Measurements from ENCODE around the gene TYRO3.
A peak's percentile ranks its signal among the peaks of the same experiment; 100 is the strongest.
"Not testable (repeated sequence)": the region's sequence is repeated elsewhere in the genome, so short reads cannot be mapped to it uniquely, and the experiment has no call there.

Gene TYRO3

DNA sequence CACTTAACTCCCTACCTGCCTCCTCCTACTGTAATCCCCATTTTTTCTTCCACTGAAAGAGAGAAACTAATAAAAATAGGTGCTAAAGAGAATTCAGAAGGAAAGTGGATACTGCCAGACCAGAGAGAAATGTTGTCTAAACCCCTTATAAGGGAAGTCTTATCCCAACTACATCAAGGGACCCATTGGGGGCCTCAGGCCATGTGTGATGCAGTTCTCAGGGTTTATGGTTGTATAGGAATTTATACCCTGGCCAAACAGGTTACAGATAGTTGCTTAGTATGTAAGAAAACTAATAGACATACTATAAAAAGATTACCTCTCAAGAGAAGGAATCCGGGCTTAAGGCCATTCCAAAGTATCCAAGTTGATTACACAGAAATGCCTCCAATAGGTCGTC is 30.6 kb downstream of the TYRO3 start:
- in situ Hi-C loops (cut with HindIII; ENCODE audit: low pct_ligation_motif_present, low pct_unique_long_range_greater_than_20kb, low sequenced_read_pairs); DNase-seq: not testable (repeated sequence)

GRCh38 chr15:41591217-41591616 is 32.2 kb downstream of the TYRO3 start:
- DNase-seq; in situ Hi-C loops (cut with HindIII; ENCODE audit: low pct_ligation_motif_present, low pct_unique_long_range_greater_than_20kb, low sequenced_read_pairs): not testable (repeated sequence)

- in situ Hi-C loops (cut with HindIII; ENCODE audit: low pct_ligation_motif_present, low pct_unique_long_range_greater_than_20kb, low sequenced_read_pairs); DNase-seq: not testable (repeated sequence)
Observed at GRCh38 chr15:41592718-41593117, 33.7 kb downstream of the TYRO3 start.

GRCh38 chr15:41594801-41595746 is 36.1 kb downstream of the TYRO3 start:
- in situ Hi-C loops (cut with HindIII; ENCODE audit: low pct_ligation_motif_present, low pct_unique_long_range_greater_than_20kb, low sequenced_read_pairs) = no loop called here
- no peak for DNase-seq

DNA sequence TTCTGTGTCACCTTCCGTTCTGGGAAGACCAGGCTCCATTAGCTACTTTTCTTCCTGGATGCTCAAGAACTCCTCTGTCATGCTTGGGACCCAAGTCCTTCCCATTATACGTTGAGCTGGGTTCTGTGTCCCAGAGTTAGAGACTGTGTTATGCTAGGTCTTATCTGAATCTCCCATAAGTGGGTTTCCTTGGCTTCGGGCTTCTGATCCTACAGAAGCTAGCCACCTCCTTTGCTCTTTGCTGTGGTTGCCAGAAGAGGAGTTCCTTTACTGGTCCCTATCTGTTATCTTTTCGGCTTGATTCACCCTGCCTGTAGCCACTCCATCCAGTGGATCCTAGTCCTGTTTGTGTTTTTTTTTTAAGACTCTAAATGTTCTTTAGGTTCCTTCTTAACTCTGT is 38.0 kb downstream of the TYRO3 start:
- DNase-seq = no peak
- in situ Hi-C loops (cut with HindIII; ENCODE audit: low pct_ligation_motif_present, low pct_unique_long_range_greater_than_20kb, low sequenced_read_pairs) = no loop called here

DNA sequence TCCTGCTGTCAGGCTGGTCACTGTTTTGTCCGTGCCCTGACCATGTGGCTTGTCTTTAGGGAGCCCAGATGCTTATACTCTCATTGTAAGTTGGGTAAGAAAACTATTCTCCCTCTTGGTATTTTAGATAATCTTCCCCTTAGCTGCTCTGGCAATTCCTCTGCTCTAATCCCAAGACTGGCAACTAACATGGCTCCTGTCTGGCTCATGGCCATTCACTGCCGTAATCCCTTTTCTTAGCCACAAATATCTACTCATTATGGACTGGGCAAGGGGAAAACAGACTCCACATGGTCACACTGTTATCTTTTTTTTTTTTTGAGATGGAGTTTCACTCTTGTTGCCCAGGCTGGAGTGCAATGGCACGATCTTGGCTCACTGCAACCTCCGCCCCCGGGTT is 38.8 kb downstream of the TYRO3 start:
- in situ Hi-C loops (cut with HindIII; ENCODE audit: low pct_ligation_motif_present, low pct_unique_long_range_greater_than_20kb, low sequenced_read_pairs) = no loop called here

GRCh38 chr15:41599061-41599460 is 40.0 kb downstream of the TYRO3 start:
- DNase-seq = no peak
- in situ Hi-C loops (cut with HindIII; ENCODE audit: low pct_ligation_motif_present, low pct_unique_long_range_greater_than_20kb, low sequenced_read_pairs) = no loop called here

More for the DNA sequence above, 38.8 kb downstream of the TYRO3 start:
- DNase-seq = no peak

DNA sequence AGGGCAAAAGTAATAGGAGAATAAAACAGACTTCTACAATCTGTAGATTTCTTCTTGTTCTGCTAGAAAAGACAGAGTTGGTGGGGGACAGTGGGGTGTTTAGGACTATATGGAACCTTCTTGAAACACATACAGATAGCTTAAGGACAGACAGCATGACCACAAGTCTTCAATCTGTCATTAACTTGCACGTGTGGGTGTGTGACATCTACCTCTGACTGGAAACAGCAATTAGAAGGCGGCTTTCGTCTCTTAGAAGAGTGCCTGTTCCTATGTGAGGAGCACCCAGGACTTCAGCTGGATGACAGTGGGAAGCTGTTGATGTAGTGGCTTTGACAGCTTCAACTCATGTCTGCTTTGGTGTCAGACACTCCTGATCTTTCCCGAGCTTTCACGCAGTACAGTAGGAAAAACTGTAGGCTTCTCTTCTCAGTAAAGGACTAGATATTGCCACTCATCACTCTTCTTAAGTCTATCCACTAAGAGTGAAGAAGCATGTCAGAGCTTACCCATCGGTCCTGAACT is 44.5 kb downstream of the TYRO3 start:
- in situ Hi-C loops (cut with HindIII; ENCODE audit: low pct_ligation_motif_present, low pct_unique_long_range_greater_than_20kb, low sequenced_read_pairs) = no loop called here
- DNase-seq = no peak

DNA sequence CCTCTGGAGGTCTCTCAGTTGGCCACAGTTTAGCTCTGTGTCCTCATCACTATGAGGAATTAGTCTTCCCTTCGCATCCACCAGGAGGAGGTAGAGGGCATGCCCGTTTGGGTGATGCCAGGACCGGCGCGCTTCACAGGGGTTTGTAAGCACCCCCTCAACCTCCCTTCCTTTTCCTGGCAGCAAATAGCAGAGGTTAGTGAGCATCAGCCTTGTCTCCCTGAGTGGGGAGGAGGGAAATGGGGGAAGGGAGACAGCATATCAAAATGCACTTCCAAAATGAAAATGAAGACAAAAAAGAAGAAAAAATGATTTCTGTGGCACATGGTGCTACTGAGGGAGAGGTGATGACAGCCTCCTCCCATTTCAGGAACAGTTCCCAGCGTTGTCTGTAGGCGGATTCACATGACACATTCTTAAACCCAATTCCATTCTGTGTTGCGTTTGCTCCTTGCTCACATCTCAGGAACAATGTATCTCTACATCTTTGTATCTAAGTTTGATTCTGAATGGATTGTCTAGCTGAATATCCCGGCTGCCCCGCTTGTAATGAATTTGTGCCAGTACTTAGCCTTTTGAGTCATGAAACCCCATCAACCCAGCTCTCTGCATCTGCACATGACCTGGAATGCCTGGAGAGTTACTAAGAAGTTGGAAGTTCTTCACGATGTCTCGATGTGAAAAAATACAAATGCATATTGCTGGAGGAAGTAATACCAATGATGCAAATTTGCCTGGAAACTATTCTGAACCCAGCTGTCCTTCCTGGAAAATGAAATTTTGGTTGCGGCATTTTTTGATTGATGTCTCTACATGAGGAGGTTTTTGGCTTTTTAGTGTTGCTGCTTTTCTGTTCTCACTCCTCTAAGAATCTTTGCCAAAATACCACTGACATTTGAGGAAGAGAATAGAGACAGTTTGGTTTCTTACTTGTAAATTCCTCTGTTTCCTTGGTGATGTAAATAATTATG is 45.2 kb downstream of the TYRO3 start:
- DNase-seq = peak; percentile 77
- in situ Hi-C loops (cut with HindIII; ENCODE audit: low pct_ligation_motif_present, low pct_unique_long_range_greater_than_20kb, low sequenced_read_pairs) = no loop called here

DNA sequence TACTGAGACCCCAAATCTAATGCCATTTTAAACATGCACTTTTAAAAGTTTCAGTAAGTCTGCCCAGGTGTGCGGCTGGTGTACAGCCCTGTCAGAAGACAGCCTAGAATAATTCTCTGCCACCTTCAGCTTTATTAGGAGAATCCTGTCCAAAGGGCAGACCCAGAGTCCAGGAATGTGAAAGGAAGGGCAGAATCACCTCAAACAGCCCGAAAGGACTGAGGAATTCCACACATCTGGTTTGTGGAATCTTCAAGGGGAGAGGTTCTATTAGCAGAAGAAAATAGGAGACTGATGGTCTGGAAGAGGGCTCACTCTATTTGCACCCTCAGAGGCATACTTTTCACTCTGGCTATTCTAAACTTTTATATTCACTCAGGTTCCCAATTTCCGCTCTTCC is 46.6 kb downstream of the TYRO3 start:
- DNase-seq = no peak
- in situ Hi-C loops (cut with HindIII; ENCODE audit: low pct_ligation_motif_present, low pct_unique_long_range_greater_than_20kb, low sequenced_read_pairs) = no loop called here

DNA sequence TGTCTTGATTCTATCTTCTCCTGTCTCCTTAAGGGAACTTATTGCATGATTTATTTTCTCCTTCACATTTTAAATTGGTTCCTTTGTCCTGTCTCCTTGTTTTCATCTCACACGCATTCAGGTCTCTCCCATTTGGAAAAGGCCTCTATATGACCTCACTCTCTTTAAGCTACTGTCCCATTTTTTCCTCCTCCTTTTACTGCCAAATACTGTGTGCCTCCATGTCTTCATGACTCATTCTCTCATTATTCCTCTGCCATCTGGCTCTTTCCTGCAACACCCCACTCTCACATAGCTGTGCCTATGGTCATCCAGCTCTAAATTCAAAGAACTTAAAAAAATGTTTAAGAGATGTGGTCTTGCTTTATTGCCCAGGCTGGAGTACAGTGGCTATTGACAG is 48.0 kb downstream of the TYRO3 start:
- peak; percentile 60 for DNase-seq
- in situ Hi-C loops (cut with HindIII; ENCODE audit: low pct_ligation_motif_present, low pct_unique_long_range_greater_than_20kb, low sequenced_read_pairs) = no loop called here

- in situ Hi-C loops (cut with HindIII; ENCODE audit: low pct_ligation_motif_present, low pct_unique_long_range_greater_than_20kb, low sequenced_read_pairs) = no loop called here
Observed at GRCh38 chr15:41609123-41609522, 50.1 kb downstream of the TYRO3 start.

DNA sequence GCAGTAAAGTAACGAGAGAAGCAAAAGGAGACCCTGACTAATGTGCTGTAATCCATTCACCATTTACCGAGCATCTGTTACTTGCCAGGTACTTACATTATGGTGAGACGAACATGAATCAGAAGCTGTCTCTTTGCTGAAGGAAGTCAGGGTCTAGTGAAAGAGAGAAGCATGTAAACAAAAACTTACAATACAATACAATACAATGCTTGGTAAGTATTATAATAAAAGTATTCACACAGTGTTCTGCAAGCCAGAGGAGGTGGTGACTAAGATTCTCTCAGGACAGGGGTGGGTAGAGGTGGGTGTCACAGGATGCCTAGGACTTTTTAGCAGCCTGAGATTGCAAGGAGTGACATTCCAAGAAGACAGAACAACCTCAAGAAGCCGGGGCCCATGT is 51.0 kb downstream of the TYRO3 start:
- in situ Hi-C loops (cut with HindIII; ENCODE audit: low pct_ligation_motif_present, low pct_unique_long_range_greater_than_20kb, low sequenced_read_pairs) = no loop called here

More at GRCh38 chr15:41609123-41609522, 50.1 kb downstream of the TYRO3 start:
- DNase-seq = no peak

DNA sequence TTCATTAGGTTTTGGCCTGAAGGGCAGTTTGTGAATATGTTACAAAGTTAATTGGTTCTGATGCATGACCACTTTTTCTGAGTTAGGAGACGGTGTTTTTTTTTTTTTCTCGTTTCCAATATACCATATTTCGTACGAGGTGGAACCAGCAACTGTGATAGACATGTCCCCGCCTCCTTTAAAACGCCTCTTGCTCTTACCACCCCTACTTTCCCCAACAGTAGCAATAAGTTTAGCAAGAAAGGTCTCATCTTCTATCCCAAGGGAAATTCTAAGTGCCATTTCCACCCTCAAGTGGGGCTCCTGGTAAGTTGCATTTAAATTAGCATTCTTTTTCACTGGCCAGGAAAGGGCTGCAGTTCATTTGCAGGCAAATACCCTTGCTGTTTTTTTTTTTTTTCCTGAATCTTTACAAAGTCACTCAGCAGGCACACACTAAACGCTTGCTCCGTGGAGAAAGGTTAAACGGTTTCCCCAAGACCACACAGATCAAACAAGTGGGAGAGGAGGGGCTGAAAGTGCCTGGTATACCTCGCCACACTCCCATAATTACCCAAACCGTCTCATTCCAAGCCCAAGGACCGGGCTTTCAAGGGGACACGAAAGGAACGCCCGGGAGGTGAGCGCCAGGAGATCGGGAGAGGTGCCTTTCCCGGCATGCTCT is 61.7 kb downstream of the TYRO3 start:
- in situ Hi-C loops (cut with HindIII; ENCODE audit: low pct_ligation_motif_present, low pct_unique_long_range_greater_than_20kb, low sequenced_read_pairs) = no loop called here
- no peak for DNase-seq

More for the DNA sequence above, 51.0 kb downstream of the TYRO3 start:
- no peak for DNase-seq

GRCh38 chr15:41621200-41622193 is 62.5 kb downstream of the TYRO3 start:
- DNase-seq = peak; percentile 82

DNA sequence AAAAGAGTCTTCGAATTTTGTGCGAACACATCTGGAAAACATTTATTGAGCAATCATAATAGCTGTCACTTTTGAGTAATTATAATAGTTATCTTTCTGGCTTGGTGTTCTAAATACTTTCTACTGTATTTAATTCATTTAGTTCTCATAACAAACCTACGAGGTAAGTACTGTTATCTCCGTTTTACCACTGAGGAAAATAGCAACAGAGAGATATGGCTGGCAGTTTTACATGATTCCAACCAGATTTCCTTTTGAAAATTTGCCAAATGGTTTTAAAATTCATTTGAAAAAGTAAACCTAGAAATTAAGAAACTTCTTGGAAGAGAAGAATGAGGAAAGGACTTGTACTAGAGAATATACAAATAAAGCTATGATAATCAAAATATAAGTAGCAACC is 63.9 kb downstream of the TYRO3 start:
- in situ Hi-C loops (cut with HindIII; ENCODE audit: low pct_ligation_motif_present, low pct_unique_long_range_greater_than_20kb, low sequenced_read_pairs) = no loop called here
- no peak for DNase-seq

More at GRCh38 chr15:41621200-41622193, 62.5 kb downstream of the TYRO3 start:
- in situ Hi-C loops (cut with HindIII; ENCODE audit: low pct_ligation_motif_present, low pct_unique_long_range_greater_than_20kb, low sequenced_read_pairs) = no loop called here

GRCh38 chr15:41627203-41627602 is 68.2 kb downstream of the TYRO3 start:
- in situ Hi-C loops (cut with HindIII; ENCODE audit: low pct_ligation_motif_present, low pct_unique_long_range_greater_than_20kb, low sequenced_read_pairs) = no loop called here
- DNase-seq = no peak

All from ACHN (cell line).